HepG2 (cell line): ENCODE data around the gene GLRA1. TPM values are rescaled to one million over a fixed set of nuclear protein-coding genes. Genes with fewer than 3 reads are reported as not detected.

Experiments
- ATAC-seq: fragments of 200-7000 bp; cut with Tn5 transposase; 3 replicates; pipeline ENCODE4 v1.9.1; 2020; ENCODE audit warnings: mild to moderate bottlenecking, moderate library complexity
- BruUV-seq: library from RNA; stranded (reverse); fragments of 400-500 nt; replicated peaks from 2 replicates; lab custom pipeline; 2021; lab: Mats Ljungman, UMichigan
- CTCF ChIA-PET: fragments of 300-600 bp; formaldehyde crosslinking; extraction: SDS; loops from one replicate; lab custom pipeline; 2021; ENCODE audit warnings: low total read pairs, inconsistent platforms, low intra/inter-chr PET ratio; lab: Yijun Ruan, JAX
- POLR2A ChIA-PET: fragments of 350-600 bp; sonication (Branson Sonifier 250); formaldehyde crosslinking; loops from one replicate; lab custom pipeline; 2020; ENCODE audit warnings: antibody characterized with exemption, inconsistent platforms; lab: Yijun Ruan, JAX
- DNase-seq: peaks from one replicate; pipeline ENCODE4 v3.0.0-alpha.2; 2015; ENCODE audit warnings: low spot score
- FAIRE-seq: peaks from 3 replicates; lab custom pipeline; 2011; peaks lifted over from hg19 to GRCh38; lab: Jason Lieb, UNC
- H2AFZ ChIP-seq: one replicate; pipeline ENCODE4 v1.6.1; 2011; ENCODE audit warnings: low read length, inconsistent platforms
- H3K27ac ChIP-seq: fragments of 300-600 bp; 3 replicates; pipeline ENCODE4 v1.8.0; 2011; ENCODE audit warnings: mixed run types, mild to moderate bottlenecking, mixed read lengths, low read length, inconsistent platforms; ENCODE audit not compliant: insufficient read depth; ENCODE audit errors: extremely low read length
- H3K27me3 ChIP-seq, 2 experiments: fragments of 200-600 bp in 1 of 2; 2 replicates in 1 of 2; 3 replicates in 1 of 2; pipeline versions ENCODE4 v1.6.0 to v1.8.0; 2011; ENCODE audit warnings: low read length in 2 of 2, mild to moderate bottlenecking in 2 of 2, moderate library complexity in 2 of 2, inconsistent platforms in 1 of 2; ENCODE audit not compliant: insufficient read depth in 2 of 2, control insufficient read depth in 1 of 2
- H3K36me3 ChIP-seq, 2 experiments: fragments of 200-600 bp in 1 of 2; replicated peaks in 1 of 2; 2 replicates in 1 of 2; 3 replicates in 1 of 2; pipeline versions ENCODE4 v1.5.1 to v1.8.0; 2011; ENCODE audit warnings: low read length in 2 of 2, inconsistent platforms in 1 of 2; ENCODE audit not compliant: insufficient read depth in 2 of 2, control insufficient read depth in 1 of 2
- H3K4me1 ChIP-seq: 2 replicates; pipeline ENCODE4 v1.5.1; 2012; ENCODE audit warnings: low read length, inconsistent platforms; ENCODE audit not compliant: insufficient read depth
- H3K4me2 ChIP-seq: 2 replicates; pipeline ENCODE4 v1.6.0; 2011; ENCODE audit warnings: low read depth, low read length, inconsistent platforms
- H3K4me3 ChIP-seq, 3 experiments: fragments of 200-600 bp in 1 of 3; sonication (generic), shearing (Covaris generic) in 1 of 3; replicated peaks in 1 of 3; 2 replicates each; pipeline ENCODE4 v1.5.1; 2011 to 2016; ENCODE audit warnings: low read length in 3 of 3, inconsistent platforms in 2 of 3, low read depth in 2 of 3, mild to moderate bottlenecking in 2 of 3, control low read depth in 1 of 3, mixed read lengths in 1 of 3; ENCODE audit not compliant: insufficient read depth in 1 of 3
- H3K79me2 ChIP-seq: one replicate; pipeline ENCODE4 v1.6.1; 2011; ENCODE audit warnings: low read length, inconsistent platforms; ENCODE audit not compliant: insufficient read depth
- H3K9ac ChIP-seq: 2 replicates; pipeline ENCODE4 v1.6.0; 2011; ENCODE audit warnings: mild to moderate bottlenecking, low read depth, low read length, inconsistent platforms; ENCODE audit not compliant: insufficient read depth
- H3K9me3 ChIP-seq: 2 replicates; pipeline ENCODE4 v1.5.1; 2012; ENCODE audit warnings: mild to moderate bottlenecking, low read length
- H4K20me1 ChIP-seq: 2 replicates; pipeline ENCODE4 v1.6.0; 2011; ENCODE audit warnings: inconsistent platforms, mild to moderate bottlenecking, low read length, moderate library complexity; ENCODE audit not compliant: insufficient read depth
- AGO1 ChIP-seq: fragments of 200-400 bp; formaldehyde crosslinking; IDR thresholded peaks from 2 replicates; pipeline ENCODE4 v1.6.1; 2017; ENCODE audit warnings: mild to moderate bottlenecking, low read depth, low read length, moderate library complexity; ENCODE audit not compliant: poor library complexity, severe bottlenecking
- BCL6 ChIP-seq: IDR thresholded peaks from 2 replicates; pipeline ENCODE4 v1.6.1; 2016; ENCODE audit warnings: missing genetic modification reagents, missing compliant biosample characterization
- GPN1 ChIP-seq: sonication (generic); formaldehyde crosslinking; IDR thresholded peaks from 2 replicates; pipeline ENCODE4 v1.5.1; 2020; ENCODE audit warnings: missing genetic modification reagents, borderline replicate concordance
- JARID2 ChIP-seq: sonication (generic); formaldehyde crosslinking; IDR thresholded peaks from 2 replicates; pipeline ENCODE4 v1.8.1; 2023; ENCODE audit warnings: missing genetic modification reagents, inconsistent platforms; ENCODE audit not compliant: insufficient replicate concordance
- KLF16 ChIP-seq, 2 experiments: sonication (generic) in 1 of 2; formaldehyde crosslinking in 1 of 2; IDR thresholded peaks; 2 replicates each; pipeline versions ENCODE4 v1.6.1 to v1.8.0; 2016 to 2023; ENCODE audit warnings: missing genetic modification reagents in 2 of 2, missing compliant biosample characterization in 1 of 2
- NFIC ChIP-seq: IDR thresholded peaks from 2 replicates; pipeline ENCODE4 v1.6.1; 2012; ENCODE audit warnings: mild to moderate bottlenecking, low read length, inconsistent platforms
- NR2C2 ChIP-seq: sonication (generic); formaldehyde crosslinking; IDR thresholded peaks from 2 replicates; pipeline ENCODE4 v1.4.0; 2020; ENCODE audit warnings: missing genetic modification reagents, mild to moderate bottlenecking, moderate library complexity, borderline replicate concordance
- ZNF3 ChIP-seq: IDR thresholded peaks from 2 replicates; pipeline ENCODE4 v1.7.0; 2017; ENCODE audit warnings: inconsistent platforms
- ZNF343 ChIP-seq: sonication (generic); formaldehyde crosslinking; IDR thresholded peaks from 2 replicates; pipeline ENCODE4 v1.4.0; 2020; ENCODE audit warnings: mild to moderate bottlenecking, missing genetic modification reagents
- ZNF510 ChIP-seq: sonication (generic); formaldehyde crosslinking; IDR thresholded peaks from 2 replicates; pipeline ENCODE4 v1.4.0; 2020; ENCODE audit warnings: low read depth, mild to moderate bottlenecking, missing genetic modification reagents
- ZNF543 ChIP-seq: sonication (generic); formaldehyde crosslinking; IDR thresholded peaks from 2 replicates; pipeline ENCODE4 v1.4.0; 2020; ENCODE audit warnings: mild to moderate bottlenecking, missing genetic modification reagents
- ZNF703 ChIP-seq: sonication (generic); formaldehyde crosslinking; IDR thresholded peaks from 2 replicates; pipeline ENCODE4 v1.5.1; 2020; ENCODE audit warnings: missing genetic modification reagents, mild to moderate bottlenecking, moderate library complexity, borderline replicate concordance
- WGBS: methylation state at CpG from one replicate; pipeline ENCODE4 v1.1.6; 2017; ENCODE audit warnings: low lambda C conversion rate; 5-methylcytosine and 5-hydroxymethylcytosine counted together
- in situ Hi-C: cut with HindIII; loops from 2 replicates; pipeline ENCODE4 v1.10.0; 2017; ENCODE audit warnings: low pct_unique_long_range_greater_than_20kb; ENCODE audit not compliant: extremely low pct_ligation_motif_present
- intact Hi-C: fragments of 100-400 bp; cut with micrococcal nuclease; formaldehyde crosslinking; loops from one replicate; pipeline ENCODE4 v1.10.0; 2022; ENCODE audit not compliant: unreplicated experiment
- polyA plus RNA-seq, 8 experiments: library from polyadenylated mRNA; depleted of rRNA in 3 of 8; stranded (reverse) in 7 of 8; unstranded in 1 of 8; fragments of >200 nt; fragmentation: Illumina TruSeq in 4 of 8; extraction: Trizol in 4 of 8; gene quantifications; 2 replicates each; pipeline versions ENCODE4 v1.2.1 to v1.2.3, GENCODE V29; 2011 to 2016; ENCODE audit warnings: low read depth in 4 of 8, missing spikeins in 1 of 8, mixed read lengths in 1 of 8; ENCODE audit not compliant: insufficient read depth in 1 of 8
- total RNA-seq, 5 experiments: library from RNA; depleted of rRNA; stranded (reverse); fragments of >200 nt; fragmentation: Illumina TruSeq; extraction: Trizol; gene quantifications; 2 replicates each; pipeline ENCODE4 v1.2.3, GENCODE V29; 2016; ENCODE audit warnings: low read depth in 1 of 5
- TF ChIP-seq, protein P1 (sequence below): IDR thresholded peaks from 2 replicates; pipeline ENCODE4 v1.6.1; 2016; ENCODE audit warnings: mild to moderate bottlenecking
- TF ChIP-seq, protein P2 (sequence below): sonication (generic); formaldehyde crosslinking; IDR thresholded peaks from 2 replicates; pipeline ENCODE4 v1.4.0; 2020; ENCODE audit warnings: mild to moderate bottlenecking, missing genetic modification reagents
- TF ChIP-seq, protein P3 (sequence below): sonication (generic); formaldehyde crosslinking; IDR thresholded peaks from 2 replicates; pipeline ENCODE4 v1.4.0; 2020; ENCODE audit warnings: missing genetic modification reagents, mild to moderate bottlenecking, borderline replicate concordance
- TF ChIP-seq, protein P4 (sequence below): sonication (generic); formaldehyde crosslinking; IDR thresholded peaks from 2 replicates; pipeline ENCODE4 v1.5.1; 2020; ENCODE audit warnings: mild to moderate bottlenecking, missing genetic modification reagents, borderline replicate concordance

GLRA1 gene
- total and polyA plus RNA-seq, 2 of the 13 experiments (the other 11 are each of a cell fraction or from before 2014, with no cell fraction given): not detected

DNA sequence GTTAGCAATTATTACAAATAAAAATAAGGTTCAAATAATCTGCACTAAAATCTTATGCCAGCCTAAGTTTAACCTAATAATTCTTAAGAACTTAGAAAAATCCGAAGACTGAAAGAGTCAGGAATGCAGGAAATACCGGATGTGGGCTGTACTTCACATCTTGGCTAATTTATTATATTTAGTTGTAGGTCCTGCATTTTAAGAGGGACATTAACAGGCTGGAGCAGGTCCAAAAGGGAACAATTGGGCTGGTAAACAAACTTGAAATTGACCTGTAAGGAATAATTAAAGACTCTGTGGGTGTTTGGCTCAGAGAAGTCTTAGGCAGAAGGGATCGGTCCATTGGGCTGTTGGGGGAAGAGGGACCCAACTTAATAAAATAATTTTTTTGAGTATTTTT is 18.4 kb downstream of the GLRA1 start (continued):
- TF ChIP-seq NR2C2 (CRISPR knock-in tag) (no peak), JARID2 (CRISPR knock-in tag) (no peak), GPN1 (no peak), ZNF3 (no peak), ZNF510 (CRISPR knock-in tag) (no peak), BCL6 (no peak)
- TF ChIP-seq, protein P1, sequence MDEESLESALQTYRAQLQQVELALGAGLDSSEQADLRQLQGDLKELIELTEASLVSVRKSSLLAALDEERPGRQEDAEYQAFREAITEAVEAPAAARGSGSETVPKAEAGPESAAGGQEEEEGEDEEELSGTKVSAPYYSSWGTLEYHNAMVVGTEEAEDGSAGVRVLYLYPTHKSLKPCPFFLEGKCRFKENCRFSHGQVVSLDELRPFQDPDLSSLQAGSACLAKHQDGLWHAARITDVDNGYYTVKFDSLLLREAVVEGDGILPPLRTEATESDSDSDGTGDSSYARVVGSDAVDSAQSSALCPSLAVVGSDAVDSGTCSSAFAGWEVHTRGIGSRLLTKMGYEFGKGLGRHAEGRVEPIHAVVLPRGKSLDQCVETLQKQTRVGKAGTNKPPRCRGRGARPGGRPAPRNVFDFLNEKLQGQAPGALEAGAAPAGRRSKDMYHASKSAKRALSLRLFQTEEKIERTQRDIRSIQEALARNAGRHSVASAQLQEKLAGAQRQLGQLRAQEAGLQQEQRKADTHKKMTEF (CRISPR knock-in tag): no peak

DNA sequence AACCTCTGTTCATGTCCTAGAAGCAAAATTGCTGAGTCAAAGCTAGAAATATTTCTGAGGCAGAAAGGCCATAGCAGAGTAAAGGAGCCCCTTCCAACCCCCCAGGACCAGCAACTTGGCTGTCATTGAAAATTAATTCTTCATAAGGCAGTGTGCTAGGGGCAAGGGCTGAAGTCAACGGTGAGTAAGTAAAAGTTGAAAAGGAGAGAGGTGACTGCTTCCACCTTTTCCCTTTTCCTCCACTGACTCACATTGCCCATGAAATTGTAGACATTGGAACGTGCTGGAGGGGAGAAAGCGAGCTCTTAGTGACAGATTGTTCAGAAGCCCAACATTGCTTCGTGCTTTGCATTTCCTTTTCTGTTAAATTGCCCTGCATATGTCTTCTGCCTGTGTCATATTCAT is 19.1 kb downstream of the GLRA1 start:
- FAIRE-seq (no peak), DNase-seq (no peak), ATAC-seq (no peak)
- Histone ChIP-seq H3K79me2 (no peaks in the 10 kb centered on the region), H3K4me2 (no peak overlapping the region), H3K9me3 (no peaks in the 10 kb centered on the region), H3K4me3 (no peak overlapping the region), H2AFZ (no peak overlapping the region), H3K27ac (no peak overlapping the region), H3K36me3 (no peaks in the 10 kb centered on the region), H3K9ac (no peak overlapping the region), H4K20me1 (no peaks in the 10 kb centered on the region), H3K27me3 (no peaks in the 10 kb centered on the region; a peak in 1 of 5 replicates), H3K4me1 (no peaks in the 10 kb centered on the region)
- in situ Hi-C loops: no loop called here
- no TSS peak for BruUV-seq
- CTCF ChIA-PET: no interaction called here
- intact Hi-C loops: no loop called here
- WGBS: 1% methylated on average over 4 of the region's 4 CpGs
- POLR2A ChIA-PET: no interaction called here
- TF ChIP-seq NFIC (no peak), KLF16 (CRISPR knock-in tag; IDR thresholded peaks at IDR 0.05) (no peak), AGO1 (no peak), ZNF703 (no peak), ZNF343 (CRISPR knock-in tag) (no peak), ZNF543 (CRISPR knock-in tag) (no peak)
- TF ChIP-seq, protein P2, sequence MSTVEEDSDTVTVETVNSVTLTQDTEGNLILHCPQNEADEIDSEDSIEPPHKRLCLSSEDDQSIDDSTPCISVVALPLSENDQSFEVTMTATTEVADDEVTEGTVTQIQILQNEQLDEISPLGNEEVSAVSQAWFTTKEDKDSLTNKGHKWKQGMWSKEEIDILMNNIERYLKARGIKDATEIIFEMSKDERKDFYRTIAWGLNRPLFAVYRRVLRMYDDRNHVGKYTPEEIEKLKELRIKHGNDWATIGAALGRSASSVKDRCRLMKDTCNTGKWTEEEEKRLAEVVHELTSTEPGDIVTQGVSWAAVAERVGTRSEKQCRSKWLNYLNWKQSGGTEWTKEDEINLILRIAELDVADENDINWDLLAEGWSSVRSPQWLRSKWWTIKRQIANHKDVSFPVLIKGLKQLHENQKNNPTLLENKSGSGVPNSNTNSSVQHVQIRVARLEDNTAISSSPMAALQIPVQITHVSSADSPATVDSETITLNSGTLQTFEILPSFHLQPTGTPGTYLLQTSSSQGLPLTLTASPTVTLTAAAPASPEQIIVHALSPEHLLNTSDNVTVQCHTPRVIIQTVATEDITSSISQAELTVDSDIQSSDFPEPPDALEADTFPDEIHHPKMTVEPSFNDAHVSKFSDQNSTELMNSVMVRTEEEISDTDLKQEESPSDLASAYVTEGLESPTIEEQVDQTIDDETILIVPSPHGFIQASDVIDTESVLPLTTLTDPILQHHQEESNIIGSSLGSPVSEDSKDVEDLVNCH: no peak
- TF ChIP-seq, protein P3, sequence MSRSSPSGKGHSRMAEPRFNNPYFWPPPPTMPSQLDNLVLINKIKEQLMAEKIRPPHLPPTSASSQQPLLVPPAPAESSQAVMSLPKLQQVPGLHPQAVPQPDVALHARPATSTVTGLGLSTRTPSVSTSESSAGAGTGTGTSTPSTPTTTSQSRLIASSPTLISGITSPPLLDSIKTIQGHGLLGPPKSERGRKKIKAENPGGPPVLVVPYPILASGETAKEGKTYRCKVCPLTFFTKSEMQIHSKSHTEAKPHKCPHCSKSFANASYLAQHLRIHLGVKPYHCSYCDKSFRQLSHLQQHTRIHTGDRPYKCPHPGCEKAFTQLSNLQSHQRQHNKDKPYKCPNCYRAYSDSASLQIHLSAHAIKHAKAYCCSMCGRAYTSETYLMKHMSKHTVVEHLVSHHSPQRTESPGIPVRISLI (CRISPR knock-in tag): no peak
- TF ChIP-seq, protein P4, sequence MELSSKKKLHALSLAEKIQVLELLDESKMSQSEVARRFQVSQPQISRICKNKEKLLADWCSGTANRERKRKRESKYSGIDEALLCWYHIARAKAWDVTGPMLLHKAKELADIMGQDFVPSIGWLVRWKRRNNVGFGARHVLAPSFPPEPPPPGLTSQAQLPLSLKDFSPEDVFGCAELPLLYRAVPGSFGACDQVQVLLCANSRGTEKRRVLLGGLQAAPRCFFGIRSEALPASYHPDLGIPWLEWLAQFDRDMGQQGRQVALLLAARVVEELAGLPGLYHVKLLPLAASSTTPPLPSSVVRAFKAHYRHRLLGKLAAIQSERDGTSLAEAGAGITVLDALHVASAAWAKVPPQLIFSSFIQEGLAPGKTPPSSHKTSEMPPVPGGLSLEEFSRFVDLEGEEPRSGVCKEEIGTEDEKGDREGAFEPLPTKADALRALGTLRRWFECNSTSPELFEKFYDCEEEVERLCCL (CRISPR knock-in tag): no peak
